Large intestine (tissue), 3 donors: ENCODE data around the gene ADIG. TPM values are rescaled to one million over a fixed set of nuclear protein-coding genes. Genes with fewer than 3 reads are reported as not detected.

Source experiments
- DNase-seq, 2 donors: peaks; one replicate each; pipeline versions ENCODE4 v3.0.0 to v3.0.0-alpha.2; 2013
- H3K27ac ChIP-seq: one replicate; pipeline ENCODE4 v1.5.1; 2013; ENCODE audit warnings: low read length
- H3K27me3 ChIP-seq: 2 replicates; pipeline ENCODE4 v1.6.1; 2013; ENCODE audit warnings: low read length; ENCODE audit not compliant: control insufficient read depth, insufficient read depth
- H3K36me3 ChIP-seq: 2 replicates; pipeline ENCODE4 v1.6.1; 2013; ENCODE audit warnings: low read length; ENCODE audit not compliant: control insufficient read depth, insufficient read depth
- H3K4me1 ChIP-seq: one replicate; pipeline ENCODE4 v1.6.1; 2013; ENCODE audit warnings: low read length; ENCODE audit not compliant: control insufficient read depth, insufficient read depth
- H3K4me3 ChIP-seq: one replicate; pipeline ENCODE4 v1.5.1; 2013; ENCODE audit warnings: low read length
- H3K9me3 ChIP-seq: one replicate; pipeline ENCODE4 v1.6.1; 2013; ENCODE audit warnings: mild to moderate bottlenecking, low read depth, low read length, moderate library complexity; ENCODE audit not compliant: control insufficient read depth
- WGBS: methylation state at CpG from one replicate; pipeline ENCODE4 v1.1.5; 2013; ENCODE audit warnings: low lambda C conversion rate; ENCODE audit not compliant: insufficient coverage; 5-methylcytosine and 5-hydroxymethylcytosine counted together
- polyA plus RNA-seq: library from polyadenylated mRNA; unstranded; fragments of 120-200 nt; gene quantifications from one replicate; pipeline ENCODE4 v1.2.1, GENCODE V29; 2013

Gene ADIG
- polyA plus RNA-seq, 1 donor = not detected

GRCh38 chr20:38602185-38602581 lies 21.2 kb downstream of the ADIG start:
- Histone ChIP-seq H3K4me3 (no peak overlapping the region), H3K36me3 (no peaks in the 10 kb centered on the region), H3K27me3 (peaks cover 70% of the 10 kb centered on the region), H3K9me3 (peaks cover 5% of the 10 kb centered on the region), H3K4me1 (no peaks in the 10 kb centered on the region), H3K27ac (no peak overlapping the region)
- WGBS = no CpG with 5 or more reads among the region's 5 CpGs
- DNase-seq = no peak

- Histone ChIP-seq H3K36me3 (no peaks in the 10 kb centered on the region), H3K27me3 (peaks cover 74% of the 10 kb centered on the region), H3K4me1 (no peaks in the 10 kb centered on the region), H3K9me3 (peaks cover 5% of the 10 kb centered on the region), H3K27ac (no peak overlapping the region), H3K4me3 (no peak overlapping the region)
- 56% methylated on average over 1 of the region's 3 CpGs for WGBS
- no peak for DNase-seq
These were observed 22.3 kb downstream of the ADIG start for GRCh38 chr20:38603286-38603685.

GRCh38 chr20:38604873-38605303 lies 23.9 kb downstream of the ADIG start:
- H3K4me3 ChIP-seq = no peak overlapping the region
- no CpG with 5 or more reads among the region's 4 CpGs for WGBS
- H3K4me1 ChIP-seq = no peaks in the 10 kb centered on the region
- H3K9me3 ChIP-seq = peaks cover 5% of the 10 kb centered on the region
- no peak overlapping the region for H3K27ac ChIP-seq
- DNase-seq = no peak
- no peaks in the 10 kb centered on the region for H3K36me3 ChIP-seq
- peaks cover 65% of the 10 kb centered on the region for H3K27me3 ChIP-seq

GRCh38 chr20:38607351-38607750 lies 26.4 kb downstream of the ADIG start:
- no peaks in the 10 kb centered on the region for H3K9me3 ChIP-seq
- no peak for DNase-seq
- 67% methylated on average over 1 of the region's 12 CpGs for WGBS
- no peaks in the 10 kb centered on the region for H3K4me1 ChIP-seq
- H3K27me3 ChIP-seq = peaks cover 42% of the 10 kb centered on the region
- no peak overlapping the region for H3K27ac ChIP-seq
- no peak overlapping the region for H3K4me3 ChIP-seq
- H3K36me3 ChIP-seq = no peaks in the 10 kb centered on the region

GRCh38 chr20:38608188-38608587 lies 27.2 kb downstream of the ADIG start:
- no peaks in the 10 kb centered on the region for H3K4me1 ChIP-seq
- WGBS = no CpG with 5 or more reads among the region's 4 CpGs
- no peak overlapping the region for H3K4me3 ChIP-seq
- peaks cover 35% of the 10 kb centered on the region for H3K27me3 ChIP-seq
- DNase-seq = no peak
- no peak overlapping the region for H3K27ac ChIP-seq
- no peaks in the 10 kb centered on the region for H3K9me3 ChIP-seq
- H3K36me3 ChIP-seq = no peaks in the 10 kb centered on the region

GRCh38 chr20:38609815-38610214 lies 28.8 kb downstream of the ADIG start:
- Histone ChIP-seq H3K4me1 (no peaks in the 10 kb centered on the region), H3K36me3 (no peaks in the 10 kb centered on the region), H3K27me3 (peaks cover 32% of the 10 kb centered on the region), H3K9me3 (no peaks in the 10 kb centered on the region), H3K4me3 (no peak overlapping the region), H3K27ac (no peak overlapping the region)
- no peak for DNase-seq
- WGBS = 100% methylated on average over 1 of the region's 4 CpGs

- no CpG with 5 or more reads among the region's 5 CpGs for WGBS
- Histone ChIP-seq H3K27me3 (peaks cover 26% of the 10 kb centered on the region), H3K36me3 (no peaks in the 10 kb centered on the region), H3K9me3 (no peaks in the 10 kb centered on the region), H3K4me1 (no peaks in the 10 kb centered on the region), H3K27ac (no peak overlapping the region), H3K4me3 (no peak overlapping the region)
- DNase-seq = no peak
These were observed 29.5 kb downstream of the ADIG start for GRCh38 chr20:38610521-38610920.

GRCh38 chr20:38612751-38613515 lies 31.9 kb downstream of the ADIG start:
- Histone ChIP-seq H3K4me3 (no peak overlapping the region), H3K4me1 (no peaks in the 10 kb centered on the region), H3K36me3 (no peaks in the 10 kb centered on the region), H3K27ac (no peak overlapping the region), H3K27me3 (peaks cover 15% of the 10 kb centered on the region), H3K9me3 (no peaks in the 10 kb centered on the region)
- 60% methylated on average over 1 of the region's 5 CpGs for WGBS
- DNase-seq = no peak

GRCh38 chr20:38615283-38615682 lies 34.3 kb downstream of the ADIG start:
- H3K27me3 ChIP-seq = peaks cover 16% of the 10 kb centered on the region
- no peak overlapping the region for H3K4me3 ChIP-seq
- no peaks in the 10 kb centered on the region for H3K4me1 ChIP-seq
- no peak overlapping the region for H3K27ac ChIP-seq
- no peak for DNase-seq
- 100% methylated on average over 1 of the region's 15 CpGs for WGBS
- no peaks in the 10 kb centered on the region for H3K9me3 ChIP-seq
- H3K36me3 ChIP-seq = no peaks in the 10 kb centered on the region

GRCh38 chr20:38616457-38616856 lies 35.5 kb downstream of the ADIG start:
- no peaks in the 10 kb centered on the region for H3K36me3 ChIP-seq
- H3K27me3 ChIP-seq = peaks cover 18% of the 10 kb centered on the region
- WGBS = 100% methylated on average over 1 of the region's 4 CpGs
- DNase-seq = no peak
- no peak overlapping the region for H3K27ac ChIP-seq
- H3K9me3 ChIP-seq = no peaks in the 10 kb centered on the region
- no peak overlapping the region for H3K4me3 ChIP-seq
- no peaks in the 10 kb centered on the region for H3K4me1 ChIP-seq
